GM21423 (cell line): ENCODE results near the gene MUC5AC.
"Not testable (repeated sequence)": the region's sequence is repeated elsewhere in the genome, so short reads cannot be mapped to it uniquely, and the experiment has no call there.

Experiments used
- ATAC-seq: cut with Tn5 transposase; IDR thresholded peaks from one replicate; pipeline ENCODE4 v1.9.1; 2021; ENCODE audit warnings: mild to moderate bottlenecking, moderate library complexity; ENCODE audit not compliant: unreplicated experiment

MUC5AC gene

DNA sequence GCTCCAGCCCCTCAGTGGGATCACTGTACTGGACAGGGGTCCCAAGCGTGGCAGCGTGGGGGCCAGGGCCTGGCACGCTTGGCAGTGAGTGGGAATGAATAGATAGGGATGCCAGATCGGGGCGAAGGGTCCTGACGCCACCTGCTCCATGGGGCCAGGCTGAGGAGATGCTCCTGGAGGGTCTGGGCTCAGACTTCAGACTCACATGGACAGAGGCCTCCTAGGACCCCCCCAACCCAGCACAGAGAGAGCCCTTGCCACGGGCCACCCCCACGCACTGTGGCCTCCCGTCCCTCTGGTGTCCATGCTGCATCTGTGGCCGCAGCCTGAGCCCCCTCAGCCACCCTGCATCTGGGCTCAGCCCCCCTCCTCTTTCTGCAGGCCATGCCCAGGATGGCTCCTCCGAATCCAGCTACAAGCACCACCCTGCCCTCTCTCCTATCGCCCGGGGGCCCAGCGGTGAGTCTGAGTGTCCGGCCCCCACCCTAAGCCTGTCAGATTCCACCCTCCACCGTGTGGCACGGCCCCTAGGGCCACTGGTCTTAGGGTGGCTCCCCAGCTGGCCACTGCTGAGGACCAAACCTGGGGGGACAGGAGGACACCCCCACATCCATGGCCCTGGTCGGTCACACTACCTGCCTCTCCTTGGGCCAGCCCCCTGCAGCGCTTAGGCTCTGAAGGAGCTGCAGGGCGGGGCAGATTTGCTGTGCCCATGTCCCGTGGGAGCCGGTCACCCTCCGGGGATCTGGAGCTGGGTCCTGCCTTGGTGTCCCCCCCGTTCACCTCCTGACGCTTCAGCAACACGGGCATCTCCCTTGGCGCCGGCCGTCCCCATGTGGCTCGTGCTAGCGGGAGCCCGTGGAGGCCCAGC, 2.7 kb downstream of the MUC5AC start:
- ATAC-seq: no peak

DNA sequence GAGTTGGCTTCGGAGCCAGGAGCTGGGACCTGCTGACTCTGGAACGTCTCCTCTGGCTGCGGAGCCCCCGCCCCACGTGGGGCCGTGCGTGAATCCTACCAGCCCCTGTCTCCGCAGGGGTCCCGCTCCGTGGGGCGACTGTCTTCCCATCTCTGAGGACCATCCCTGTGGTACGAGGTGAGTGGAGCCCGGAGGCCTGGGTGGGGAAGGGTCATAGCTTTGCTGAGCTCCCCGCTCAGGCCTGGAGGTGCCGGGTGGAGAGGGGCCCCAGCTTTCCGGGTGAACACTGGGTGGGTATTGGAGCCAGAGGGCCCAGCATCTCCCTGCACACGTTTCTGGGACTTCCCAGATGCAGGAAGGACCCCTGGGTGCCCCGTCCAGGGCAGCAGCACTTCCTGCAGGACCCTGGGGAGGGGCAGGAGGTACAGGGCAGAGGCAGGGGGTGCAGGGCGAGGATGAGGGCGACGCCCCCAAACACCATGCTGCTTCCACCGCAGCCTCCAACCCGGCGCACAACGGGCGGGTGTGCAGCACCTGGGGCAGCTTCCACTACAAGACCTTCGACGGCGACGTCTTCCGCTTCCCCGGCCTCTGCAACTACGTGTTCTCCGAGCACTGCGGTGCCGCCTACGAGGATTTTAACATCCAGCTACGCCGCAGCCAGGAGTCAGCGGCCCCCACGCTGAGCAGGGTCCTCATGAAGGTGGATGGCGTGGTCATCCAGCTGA, 3.8 kb downstream of the MUC5AC start:
- no peak for ATAC-seq

DNA sequence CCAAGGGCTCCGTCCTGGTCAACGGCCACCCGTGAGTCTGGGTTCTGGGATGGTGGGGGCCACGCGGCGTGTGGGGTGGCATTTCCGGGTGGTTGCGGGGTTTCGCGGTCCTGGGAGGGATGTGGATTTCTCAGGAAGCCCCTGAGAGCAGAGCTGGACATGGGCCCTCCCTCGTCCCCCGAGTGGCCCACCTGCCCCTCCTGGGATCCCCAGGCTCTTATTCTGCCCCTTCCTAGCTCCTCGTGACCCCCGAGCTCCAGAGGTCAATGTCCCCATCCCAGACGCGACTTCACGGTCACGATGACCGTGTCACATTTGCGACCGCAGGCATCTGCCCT, 4.4 kb downstream of the MUC5AC start:
- ATAC-seq: no peak

DNA sequence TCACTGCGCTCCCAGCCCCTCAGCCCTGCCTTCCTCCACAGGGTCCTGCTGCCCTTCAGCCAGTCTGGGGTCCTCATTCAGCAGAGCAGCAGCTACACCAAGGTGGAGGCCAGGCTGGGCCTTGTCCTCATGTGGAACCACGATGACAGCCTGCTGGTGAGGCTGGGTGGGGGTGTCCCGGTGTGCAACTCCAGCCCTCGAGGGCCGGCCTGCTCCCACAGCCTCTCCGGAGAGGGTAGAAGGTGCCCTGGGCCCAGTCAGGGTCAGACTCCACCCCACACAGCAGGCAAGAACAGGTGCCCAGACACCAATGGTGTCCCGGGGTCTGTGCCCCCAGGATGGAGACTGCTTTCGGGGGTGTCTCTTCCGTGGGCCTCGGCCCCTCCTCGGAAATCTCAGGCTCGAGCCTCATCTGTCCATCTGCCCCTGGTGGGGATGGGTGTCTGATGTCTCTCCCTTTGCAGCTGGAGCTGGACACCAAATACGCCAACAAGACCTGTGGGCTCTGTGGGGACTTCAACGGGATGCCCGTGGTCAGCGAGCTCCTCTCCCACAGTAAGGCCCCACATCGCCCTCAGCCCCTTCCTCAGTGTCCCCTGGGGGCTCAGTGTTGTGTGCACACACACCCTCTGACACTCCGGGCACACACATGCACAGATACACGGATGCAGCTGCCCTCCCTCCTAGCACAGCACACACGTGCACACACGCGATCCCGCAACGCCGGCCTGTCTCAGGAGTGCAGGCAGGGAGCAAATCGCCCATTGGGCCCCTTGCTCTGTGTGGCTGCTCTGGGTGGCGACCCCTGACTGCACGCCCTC, 4.9 kb downstream of the MUC5AC start:
- no peak for ATAC-seq

DNA sequence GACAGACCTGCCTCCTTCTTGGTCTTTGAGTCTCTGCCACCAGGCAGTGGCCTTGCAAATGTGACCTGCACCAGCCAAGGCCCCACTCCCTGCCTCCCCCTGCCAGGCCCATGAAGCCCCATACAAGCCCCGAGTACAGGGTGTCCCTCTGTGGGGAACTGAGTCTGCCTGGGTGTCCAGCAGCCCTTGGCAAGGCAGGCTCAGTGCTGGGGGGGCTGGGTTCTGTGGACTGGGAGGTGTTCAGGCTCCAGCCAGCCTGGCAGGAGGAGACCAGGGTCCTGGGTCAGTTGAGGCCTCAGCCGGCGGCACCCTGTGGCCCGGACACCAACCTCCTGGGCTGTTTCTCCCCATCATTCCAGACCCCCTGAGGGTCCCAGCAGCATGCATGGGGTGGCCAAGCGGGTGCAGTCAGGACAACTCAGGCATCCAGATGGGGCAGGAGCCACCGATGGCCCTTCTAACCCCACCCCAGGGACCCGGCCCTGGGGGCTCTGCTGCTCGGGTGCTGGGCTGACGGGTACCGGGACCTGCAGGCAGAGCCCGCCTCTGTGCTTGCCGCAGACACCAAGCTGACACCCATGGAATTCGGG, 5.7 kb downstream of the MUC5AC start:
- no peak for ATAC-seq

DNA sequence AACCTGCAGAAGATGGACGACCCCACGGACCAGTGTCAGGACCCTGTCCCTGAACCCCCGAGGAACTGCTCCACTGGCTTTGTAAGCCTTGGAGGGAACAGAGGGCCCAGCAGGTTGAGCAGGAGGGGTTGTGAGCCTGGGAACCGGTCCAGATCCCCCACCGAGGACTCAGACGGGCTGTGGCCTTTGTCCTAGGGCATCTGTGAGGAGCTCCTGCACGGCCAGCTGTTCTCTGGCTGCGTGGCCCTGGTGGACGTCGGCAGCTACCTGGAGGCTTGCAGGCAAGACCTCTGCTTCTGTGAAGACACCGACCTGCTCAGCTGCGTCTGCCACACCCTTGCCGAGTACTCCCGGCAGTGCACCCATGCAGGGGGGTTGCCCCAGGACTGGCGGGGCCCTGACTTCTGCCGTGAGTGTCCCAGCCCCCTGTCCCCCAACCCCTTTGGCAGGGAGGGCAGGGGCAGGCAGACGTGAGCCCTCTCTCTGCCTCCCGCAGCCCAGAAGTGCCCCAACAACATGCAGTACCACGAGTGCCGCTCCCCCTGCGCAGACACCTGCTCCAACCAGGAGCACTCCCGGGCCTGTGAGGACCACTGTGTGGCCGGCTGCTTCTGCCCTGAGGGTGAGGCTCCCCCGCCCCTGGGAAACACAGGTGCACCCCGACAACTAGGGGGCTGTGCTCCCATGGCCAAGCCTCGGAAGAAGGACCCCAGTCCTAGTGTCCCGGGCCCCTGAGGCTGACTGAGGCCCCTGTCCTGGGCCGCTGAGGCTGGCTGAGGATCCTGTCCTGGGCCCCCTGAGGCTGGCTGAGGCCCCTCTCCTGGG, 6.4 kb downstream of the MUC5AC start:
- ATAC-seq: no peak

DNA sequence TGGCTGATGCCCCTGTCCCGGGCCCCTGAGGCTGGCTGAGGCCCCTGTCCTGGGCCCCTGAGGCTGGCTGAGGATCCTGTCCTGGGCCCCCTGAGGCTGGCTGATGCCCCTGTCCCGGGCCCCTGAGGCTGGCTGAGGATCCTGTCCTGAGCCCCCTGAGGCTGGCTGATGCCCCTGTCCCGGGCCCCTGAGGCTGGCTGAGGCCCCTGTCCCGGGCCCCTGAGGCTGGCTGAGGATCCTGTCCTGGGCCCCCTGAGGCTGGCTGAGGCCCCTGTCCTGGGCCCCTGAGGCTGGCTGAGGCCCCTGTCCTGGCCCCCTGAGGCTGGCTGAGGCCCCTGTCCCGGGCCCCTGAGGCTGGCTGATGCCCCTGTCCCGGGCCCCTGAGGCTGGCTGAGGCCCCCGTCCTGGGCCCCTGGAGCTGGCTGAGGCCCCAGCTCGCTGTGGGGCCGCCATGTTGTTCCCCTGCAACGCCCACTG, 7.1 kb downstream of the MUC5AC start:
- not testable (repeated sequence) for ATAC-seq

DNA sequence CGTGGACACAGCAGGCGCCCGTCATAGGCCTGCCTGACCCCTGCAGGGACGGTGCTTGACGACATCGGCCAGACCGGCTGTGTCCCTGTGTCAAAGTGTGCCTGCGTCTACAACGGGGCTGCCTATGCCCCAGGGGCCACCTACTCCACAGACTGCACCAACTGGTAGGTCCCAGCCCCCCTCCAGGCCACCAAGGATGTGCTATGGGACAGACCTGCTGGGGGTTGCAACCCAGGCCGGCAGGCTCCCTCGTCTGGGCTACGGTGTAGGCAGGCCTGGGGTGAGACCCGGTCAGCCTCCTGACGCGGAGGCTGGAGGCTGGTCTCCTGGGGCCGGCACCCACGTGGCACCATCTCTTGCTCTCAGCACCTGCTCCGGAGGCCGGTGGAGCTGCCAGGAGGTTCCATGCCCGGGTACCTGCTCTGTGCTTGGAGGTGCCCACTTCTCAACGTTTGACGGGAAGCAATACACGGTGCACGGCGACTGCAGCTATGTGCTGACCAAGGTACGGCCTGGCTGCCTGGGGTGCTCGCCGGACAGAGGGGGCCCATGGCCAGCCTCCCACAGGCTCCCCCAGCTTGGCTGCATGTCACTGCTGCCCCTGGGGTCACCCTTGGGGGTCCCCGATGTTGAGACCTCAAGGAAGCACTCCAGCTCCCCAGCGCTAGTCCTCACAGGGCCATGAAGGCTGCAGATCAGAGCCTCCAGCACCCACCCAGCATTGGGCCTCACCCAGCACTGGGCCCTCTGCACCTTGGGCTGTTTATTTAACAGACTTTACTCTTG, 7.7 kb downstream of the MUC5AC start:
- no peak for ATAC-seq

DNA sequence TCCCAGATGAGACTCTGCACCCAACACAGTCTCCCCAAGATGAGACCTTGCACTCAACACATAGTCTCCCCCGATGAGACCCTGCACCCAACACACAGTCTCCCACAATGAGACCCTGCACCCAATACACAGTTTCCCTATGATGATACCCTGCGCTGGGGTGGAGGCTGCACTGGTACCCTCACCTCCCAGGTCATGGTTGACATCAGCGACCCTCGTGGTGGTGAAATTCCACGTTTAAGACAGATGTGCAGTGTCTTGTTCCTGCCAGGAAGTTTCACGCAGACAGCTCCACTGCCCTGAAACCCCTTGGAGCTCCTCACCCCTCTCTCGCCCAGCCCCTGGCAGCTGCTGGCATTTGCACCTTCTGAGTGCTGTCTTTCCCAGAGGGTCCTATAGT, 9.5 kb downstream of the MUC5AC start:
- ATAC-seq: no peak

DNA sequence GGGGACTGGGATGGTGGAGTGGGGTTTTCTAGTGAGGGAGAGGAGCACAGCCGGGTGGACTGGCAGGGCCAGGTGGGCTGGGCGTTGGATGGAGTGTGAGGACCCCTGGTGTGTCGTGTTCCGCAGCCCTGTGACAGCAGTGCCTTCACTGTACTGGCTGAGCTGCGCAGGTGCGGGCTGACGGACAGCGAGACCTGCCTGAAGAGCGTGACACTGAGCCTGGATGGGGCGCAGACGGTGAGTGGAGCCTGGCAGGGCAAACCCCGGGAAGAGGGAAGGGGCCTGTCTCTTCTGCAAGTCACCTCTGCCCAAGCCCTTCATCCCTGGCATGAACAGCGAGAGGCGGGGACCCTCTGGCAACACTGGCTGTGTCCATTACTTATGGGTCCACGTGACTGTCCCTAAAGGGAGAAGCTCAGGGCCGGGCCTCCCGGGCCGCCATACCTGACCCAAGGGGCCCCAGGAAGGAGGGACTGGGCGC, 10.0 kb downstream of the MUC5AC start:
- ATAC-seq: no peak

DNA sequence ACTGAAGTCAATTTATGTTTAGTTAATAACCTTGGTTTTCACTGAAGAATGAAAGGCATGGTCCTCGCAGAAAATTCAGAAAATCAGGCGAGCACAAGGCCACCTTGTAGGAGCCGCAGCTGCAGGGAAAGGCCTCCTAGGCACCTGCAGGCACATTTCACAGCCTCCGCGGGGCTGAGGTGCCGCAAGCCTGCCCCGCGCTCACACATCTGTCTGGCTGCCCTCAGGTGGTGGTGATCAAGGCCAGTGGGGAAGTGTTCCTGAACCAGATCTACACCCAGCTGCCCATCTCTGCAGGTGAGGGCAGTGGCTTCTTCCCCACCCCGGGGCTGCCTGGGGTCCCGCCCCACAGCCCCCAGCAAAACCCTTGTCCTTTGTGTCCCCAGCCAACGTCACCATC, 10.5 kb downstream of the MUC5AC start:
- ATAC-seq: no peak

DNA sequence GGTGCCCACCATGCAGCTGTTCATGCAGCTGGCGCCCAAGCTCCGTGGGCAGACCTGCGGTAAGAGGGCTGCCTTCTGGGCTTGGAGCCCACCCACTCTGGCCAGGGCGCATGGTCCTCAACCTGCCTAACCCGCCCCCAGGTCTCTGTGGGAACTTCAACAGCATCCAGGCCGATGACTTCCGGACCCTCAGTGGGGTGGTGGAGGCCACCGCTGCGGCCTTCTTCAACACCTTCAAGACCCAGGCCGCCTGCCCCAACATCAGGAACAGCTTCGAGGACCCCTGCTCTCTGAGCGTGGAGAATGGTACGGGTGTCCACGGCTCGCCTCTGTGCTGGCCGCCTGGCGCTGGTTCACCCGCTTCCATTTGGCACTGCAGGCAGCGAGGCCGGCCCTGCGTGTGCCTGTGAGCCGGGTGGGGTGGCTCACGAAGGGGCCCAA, 11.0 kb downstream of the MUC5AC start:
- no peak for ATAC-seq

DNA sequence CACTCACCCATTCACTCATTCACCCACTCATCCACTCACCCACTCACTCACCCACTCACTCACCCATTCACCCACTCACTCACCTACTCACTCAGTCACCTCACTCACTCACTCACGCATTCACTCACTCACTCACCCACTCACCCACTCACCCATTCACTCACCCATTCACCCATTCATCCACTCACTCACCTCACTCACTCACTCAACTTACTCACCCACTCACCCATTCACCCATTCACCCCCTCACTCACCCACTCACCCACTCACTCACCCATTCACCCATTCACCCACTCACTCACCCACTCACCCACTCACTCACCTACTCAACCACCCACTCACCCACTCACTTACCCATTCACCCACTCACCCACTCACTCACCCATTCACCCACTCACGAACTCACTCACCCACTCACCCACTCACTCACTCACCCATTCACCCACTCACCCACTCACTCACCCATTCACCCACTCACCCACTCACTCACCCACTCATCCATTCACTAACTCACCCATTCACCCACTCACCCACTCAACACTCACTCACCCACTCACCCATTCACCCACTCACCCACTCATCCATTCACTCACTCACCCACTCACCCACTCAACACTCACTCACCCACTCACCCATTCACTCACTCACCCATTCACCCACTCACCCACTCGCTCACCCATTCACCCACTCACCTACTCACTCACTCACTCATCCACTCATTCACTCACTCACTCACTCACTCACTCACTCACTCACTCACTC, 13.7 kb downstream of the MUC5AC start:
- no peak for ATAC-seq

DNA sequence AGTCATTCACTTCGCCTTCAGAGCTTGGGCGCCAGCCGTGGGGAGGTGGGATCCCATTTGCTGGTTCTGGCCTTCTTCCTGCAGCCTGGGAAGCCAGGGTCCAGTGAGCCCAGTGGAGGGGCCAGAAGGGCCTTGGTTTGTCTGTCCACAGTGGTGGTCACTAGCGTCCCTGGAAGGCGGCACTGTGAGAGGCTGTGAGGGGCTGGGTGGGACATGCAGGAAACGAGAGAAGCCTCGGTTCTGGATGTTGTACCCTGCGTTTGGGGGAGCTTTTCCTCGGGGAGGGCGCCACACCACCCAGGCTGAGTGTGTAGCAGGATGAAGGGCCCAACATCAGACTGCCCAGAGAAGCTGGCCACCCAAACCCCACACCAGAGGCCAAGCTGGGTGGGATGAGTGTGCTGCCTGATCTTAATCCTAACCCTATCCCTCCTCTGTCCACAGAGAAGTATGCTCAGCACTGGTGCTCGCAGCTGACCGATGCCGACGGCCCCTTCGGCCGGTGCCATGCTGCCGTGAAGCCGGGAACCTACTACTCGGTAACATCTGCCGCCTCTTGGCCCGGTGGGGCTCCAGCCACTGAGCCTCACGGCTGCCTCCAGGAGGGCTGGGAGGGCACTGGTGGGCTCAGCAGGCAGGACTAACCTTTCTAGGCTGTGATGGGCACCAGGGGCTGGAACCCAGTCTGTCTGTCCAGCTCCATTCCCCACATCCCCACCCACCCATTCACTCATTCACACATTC, 14.4 kb downstream of the MUC5AC start:
- ATAC-seq: no peak

DNA sequence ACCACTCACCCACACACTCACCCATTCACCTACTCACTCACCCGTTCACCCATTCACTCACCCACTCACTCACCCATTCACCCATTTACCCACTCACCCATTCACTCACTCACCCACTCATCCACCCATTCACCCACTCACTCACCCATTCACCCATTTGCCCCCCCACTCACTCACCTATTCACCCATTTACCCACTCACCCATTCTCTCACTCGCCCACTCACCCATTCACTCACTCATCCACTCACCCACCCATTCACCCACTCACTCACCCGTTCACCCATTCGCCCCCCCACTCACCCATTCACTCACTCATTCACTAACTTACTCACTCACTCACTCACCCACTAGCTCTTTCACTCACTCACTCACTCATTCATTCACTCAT, 15.0 kb downstream of the MUC5AC start:
- ATAC-seq: no peak

DNA sequence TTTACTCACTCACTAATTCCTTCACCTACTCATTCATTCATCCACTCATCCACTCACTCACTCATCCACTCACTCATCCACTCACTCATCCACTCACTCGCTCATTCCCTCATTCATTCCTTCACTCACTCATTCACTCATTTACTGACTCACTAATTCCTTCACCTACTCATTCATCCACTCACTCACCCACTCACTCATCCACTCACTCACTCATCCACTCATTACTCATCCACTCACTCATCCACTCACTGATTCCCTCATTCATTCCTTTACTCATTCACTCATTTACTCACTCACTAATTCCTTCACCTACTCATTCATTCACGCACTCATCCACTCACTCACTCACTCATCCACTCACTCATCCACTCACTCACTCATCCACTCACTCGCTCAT, 15.6 kb downstream of the MUC5AC start:
- ATAC-seq: not testable (repeated sequence)

DNA sequence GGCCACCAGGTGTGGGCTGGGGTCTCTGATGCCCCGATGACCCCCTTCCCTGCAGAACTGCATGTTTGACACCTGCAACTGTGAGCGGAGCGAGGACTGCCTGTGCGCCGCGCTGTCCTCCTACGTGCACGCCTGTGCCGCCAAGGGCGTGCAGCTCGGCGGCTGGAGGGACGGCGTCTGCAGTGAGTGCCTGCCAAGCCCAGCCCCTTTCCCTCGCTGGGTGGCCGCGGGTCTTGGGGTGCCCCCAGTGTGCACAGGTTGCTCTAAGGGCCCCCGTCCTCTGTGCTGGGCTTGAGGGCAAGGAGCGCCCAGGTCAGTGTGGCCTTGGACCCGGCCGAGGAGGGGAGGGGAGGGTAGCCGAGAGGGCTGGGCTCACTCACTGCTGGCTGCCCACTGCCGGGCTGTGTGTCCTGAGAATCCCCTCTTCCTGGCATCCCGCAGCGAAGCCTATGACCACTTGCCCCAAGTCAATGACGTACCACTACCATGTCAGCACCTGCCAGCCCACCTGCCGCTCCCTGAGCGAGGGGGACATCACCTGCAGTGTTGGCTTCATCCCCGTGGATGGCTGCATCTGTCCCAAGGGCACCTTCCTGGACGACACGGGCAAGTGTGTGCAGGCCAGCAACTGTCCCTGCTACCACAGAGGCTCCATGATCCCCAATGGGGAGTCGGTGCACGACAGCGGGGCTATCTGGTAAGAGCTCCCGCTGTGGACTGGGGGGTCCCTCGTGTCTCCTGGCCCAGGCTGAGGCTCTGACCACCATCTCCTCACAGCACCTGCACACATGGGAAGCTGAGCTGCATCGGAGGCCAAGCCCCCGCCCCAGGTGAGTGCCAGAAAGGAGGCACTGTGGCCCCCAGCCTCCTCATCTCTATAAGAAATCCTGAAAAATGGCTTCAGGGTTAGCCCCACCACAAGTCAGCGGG, 17.0 kb downstream of the MUC5AC start:
- no peak for ATAC-seq
